Measurements from ENCODE around the gene MED13L.

DNA sequence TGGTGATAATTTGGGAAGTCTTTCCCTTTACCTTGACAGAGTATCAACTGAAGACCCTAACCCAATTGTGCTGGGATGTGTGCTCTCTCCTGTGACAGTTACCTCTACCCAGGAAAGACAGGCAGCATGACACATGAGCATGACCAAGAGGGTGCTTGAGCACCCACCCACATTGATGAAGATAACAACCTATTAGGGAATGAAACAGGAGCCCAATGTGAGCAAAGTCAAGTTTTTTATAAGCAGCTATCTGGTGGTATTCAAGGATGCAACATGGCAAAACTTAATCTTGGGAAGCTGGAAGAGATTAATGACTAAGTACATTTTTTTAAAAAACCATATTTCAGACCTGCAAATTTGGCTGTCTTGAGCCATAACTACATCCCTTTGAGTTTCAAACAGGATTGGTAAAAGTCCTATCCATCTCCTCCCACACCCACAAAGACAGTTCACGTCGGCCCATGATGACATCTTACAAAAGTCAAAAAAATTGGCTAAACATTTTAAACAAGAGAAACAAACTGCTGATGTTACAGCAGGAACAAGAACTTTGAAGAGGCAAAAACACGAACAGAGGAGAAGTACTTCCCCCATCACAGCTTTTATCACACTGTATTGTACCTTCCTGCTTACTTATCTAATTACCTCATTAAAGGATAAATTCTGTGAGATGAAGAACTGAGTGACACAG lies 60.3 kb downstream of the MED13L start:
- TF ChIP-seq, protein P1, sequence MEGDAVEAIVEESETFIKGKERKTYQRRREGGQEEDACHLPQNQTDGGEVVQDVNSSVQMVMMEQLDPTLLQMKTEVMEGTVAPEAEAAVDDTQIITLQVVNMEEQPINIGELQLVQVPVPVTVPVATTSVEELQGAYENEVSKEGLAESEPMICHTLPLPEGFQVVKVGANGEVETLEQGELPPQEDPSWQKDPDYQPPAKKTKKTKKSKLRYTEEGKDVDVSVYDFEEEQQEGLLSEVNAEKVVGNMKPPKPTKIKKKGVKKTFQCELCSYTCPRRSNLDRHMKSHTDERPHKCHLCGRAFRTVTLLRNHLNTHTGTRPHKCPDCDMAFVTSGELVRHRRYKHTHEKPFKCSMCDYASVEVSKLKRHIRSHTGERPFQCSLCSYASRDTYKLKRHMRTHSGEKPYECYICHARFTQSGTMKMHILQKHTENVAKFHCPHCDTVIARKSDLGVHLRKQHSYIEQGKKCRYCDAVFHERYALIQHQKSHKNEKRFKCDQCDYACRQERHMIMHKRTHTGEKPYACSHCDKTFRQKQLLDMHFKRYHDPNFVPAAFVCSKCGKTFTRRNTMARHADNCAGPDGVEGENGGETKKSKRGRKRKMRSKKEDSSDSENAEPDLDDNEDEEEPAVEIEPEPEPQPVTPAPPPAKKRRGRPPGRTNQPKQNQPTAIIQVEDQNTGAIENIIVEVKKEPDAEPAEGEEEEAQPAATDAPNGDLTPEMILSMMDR (IDR thresholded peaks at IDR 0.05), result no peak
- TF ChIP-seq POLR2A (IDR thresholded peaks at IDR 0.05), result no peak
